WTC11 (cell line): Measurements from ENCODE around the gene CRABP2. TPM values are rescaled to one million over a fixed set of nuclear protein-coding genes. Genes with fewer than 3 reads are reported as not detected.

Source experiments
- ATAC-seq: fragments of 200-7000 bp; cut with Tn5 transposase; 2 replicates; pipeline ENCODE4 v1.10.0; 2021; ENCODE audit warnings: mild to moderate bottlenecking, moderate library complexity
- CTCF ChIA-PET: fragments of 300-600 bp; sonication (Branson Sonifier 250); formaldehyde crosslinking; loops from one replicate; lab custom pipeline; 2021; ENCODE audit warnings: antibody characterized with exemption; lab: Charles Lee
- POLR2A ChIA-PET: fragments of 350-600 bp; sonication (Branson Sonifier 250); formaldehyde crosslinking; loops from one replicate; lab custom pipeline; 2021; ENCODE audit warnings: antibody characterized with exemption; lab: Charles Lee
- DNase-seq: peaks from one replicate; pipeline ENCODE4 v3.0.0; 2021; ENCODE audit warnings: low spot score
- H3K27ac Mint-ChIP-seq: 2 replicates; pipeline ENCODE4 v1.8.0; 2021; ENCODE audit warnings: mixed read lengths
- H3K27me3 Mint-ChIP-seq: 2 replicates; pipeline ENCODE4 v1.8.0; 2021; ENCODE audit warnings: low read depth, mild to moderate bottlenecking, moderate library complexity, mixed read lengths
- H3K36me3 Mint-ChIP-seq: 2 replicates; pipeline ENCODE4 v1.8.0; 2021; ENCODE audit warnings: mixed read lengths
- H3K4me1 Mint-ChIP-seq: 2 replicates; pipeline ENCODE4 v1.8.0; 2022; ENCODE audit warnings: mixed read lengths
- H3K4me3 Mint-ChIP-seq: 2 replicates; pipeline ENCODE4 v1.8.0; 2021; ENCODE audit warnings: mild to moderate bottlenecking, moderate library complexity, mixed read lengths
- H3K9me3 Mint-ChIP-seq: 2 replicates; pipeline ENCODE4 v1.8.0; 2021; ENCODE audit warnings: mixed read lengths
- ATF1 ChIP-seq: sonication (generic); formaldehyde crosslinking; IDR thresholded peaks from 2 replicates; pipeline ENCODE4 v1.8.1; 2023; ENCODE audit warnings: mild to moderate bottlenecking, moderate library complexity, missing genetic modification reagents
- ESRRA ChIP-seq: sonication (generic); formaldehyde crosslinking; IDR thresholded peaks from 2 replicates; pipeline ENCODE4 v1.8.1; 2022; ENCODE audit warnings: mild to moderate bottlenecking, missing genetic modification reagents, borderline replicate concordance
- ETV6 ChIP-seq: sonication (generic); formaldehyde crosslinking; IDR thresholded peaks from 2 replicates; pipeline ENCODE4 v1.8.1; 2022; ENCODE audit warnings: mild to moderate bottlenecking, missing genetic modification reagents
- FOXK1 ChIP-seq: sonication (generic); formaldehyde crosslinking; IDR thresholded peaks from 2 replicates; pipeline ENCODE4 v1.8.0; 2022; ENCODE audit warnings: mild to moderate bottlenecking, moderate library complexity, missing genetic modification reagents
- FOXP1 ChIP-seq: sonication (generic); formaldehyde crosslinking; IDR thresholded peaks from 2 replicates; pipeline ENCODE4 v1.8.0; 2022; ENCODE audit warnings: missing genetic modification reagents, mild to moderate bottlenecking, moderate library complexity, borderline replicate concordance
- NFATC4 ChIP-seq: fragments of 250-450 bp; sonication (Bioruptor Pico); IDR thresholded peaks from 2 replicates; pipeline ENCODE4 v1.9.0; 2021; ENCODE audit warnings: mild to moderate bottlenecking
- SP1 ChIP-seq: sonication (generic); formaldehyde crosslinking; conservative IDR thresholded peaks from 2 replicates; pipeline ENCODE4 v1.8.1; 2022; ENCODE audit warnings: missing genetic modification reagents
- TEAD1 ChIP-seq: sonication (generic); formaldehyde crosslinking; IDR thresholded peaks from 2 replicates; pipeline ENCODE4 v1.8.0; 2022; ENCODE audit warnings: mild to moderate bottlenecking, missing genetic modification reagents
- ZNF121 ChIP-seq: sonication (generic); formaldehyde crosslinking; IDR thresholded peaks from 2 replicates; pipeline ENCODE4 v1.8.0; 2023; ENCODE audit warnings: missing genetic modification reagents
- ZNF263 ChIP-seq: sonication (generic); formaldehyde crosslinking; IDR thresholded peaks from 2 replicates; pipeline ENCODE4 v1.8.1; 2022; ENCODE audit warnings: low read depth, mild to moderate bottlenecking, moderate library complexity, missing genetic modification reagents
- ZNF317 ChIP-seq: sonication (generic); formaldehyde crosslinking; IDR thresholded peaks from 2 replicates; pipeline ENCODE4 v1.8.1; 2023; ENCODE audit warnings: low read depth, mild to moderate bottlenecking, moderate library complexity, missing genetic modification reagents, borderline replicate concordance
- total RNA-seq: library from RNA; stranded (reverse); gene quantifications from 3 replicates; pipeline ENCODE4 v1.2.3, GENCODE V29; 2021
- TF ChIP-seq, protein P1 (sequence below): fragments of 250-450 bp; sonication (Bioruptor Pico); conservative IDR thresholded peaks from 2 replicates; pipeline ENCODE4 v1.9.0; 2021; ENCODE audit warnings: mild to moderate bottlenecking
- TF ChIP-seq, protein P2 (sequence below): fragments of 250-450 bp; sonication (Bioruptor Pico); IDR thresholded peaks from 2 replicates; pipeline ENCODE4 v1.9.0; 2021; ENCODE audit warnings: mild to moderate bottlenecking, borderline replicate concordance
- TF ChIP-seq, protein P3 (sequence below): sonication (generic); formaldehyde crosslinking; IDR thresholded peaks from 2 replicates; pipeline ENCODE4 v1.8.0; 2022; ENCODE audit warnings: mild to moderate bottlenecking, missing genetic modification reagents
- TF ChIP-seq, protein P4 (sequence below): sonication (generic); formaldehyde crosslinking; IDR thresholded peaks from 2 replicates; pipeline ENCODE4 v1.8.0; 2023; ENCODE audit warnings: mild to moderate bottlenecking, missing genetic modification reagents
- TF ChIP-seq, protein P5 (sequence below): sonication (generic); formaldehyde crosslinking; IDR thresholded peaks from 2 replicates; pipeline ENCODE4 v1.8.1; 2023; ENCODE audit warnings: mild to moderate bottlenecking, missing genetic modification reagents

Gene CRABP2
- total RNA-seq, 1 experiment from 2014 or later, result 135 TPM

DNA sequence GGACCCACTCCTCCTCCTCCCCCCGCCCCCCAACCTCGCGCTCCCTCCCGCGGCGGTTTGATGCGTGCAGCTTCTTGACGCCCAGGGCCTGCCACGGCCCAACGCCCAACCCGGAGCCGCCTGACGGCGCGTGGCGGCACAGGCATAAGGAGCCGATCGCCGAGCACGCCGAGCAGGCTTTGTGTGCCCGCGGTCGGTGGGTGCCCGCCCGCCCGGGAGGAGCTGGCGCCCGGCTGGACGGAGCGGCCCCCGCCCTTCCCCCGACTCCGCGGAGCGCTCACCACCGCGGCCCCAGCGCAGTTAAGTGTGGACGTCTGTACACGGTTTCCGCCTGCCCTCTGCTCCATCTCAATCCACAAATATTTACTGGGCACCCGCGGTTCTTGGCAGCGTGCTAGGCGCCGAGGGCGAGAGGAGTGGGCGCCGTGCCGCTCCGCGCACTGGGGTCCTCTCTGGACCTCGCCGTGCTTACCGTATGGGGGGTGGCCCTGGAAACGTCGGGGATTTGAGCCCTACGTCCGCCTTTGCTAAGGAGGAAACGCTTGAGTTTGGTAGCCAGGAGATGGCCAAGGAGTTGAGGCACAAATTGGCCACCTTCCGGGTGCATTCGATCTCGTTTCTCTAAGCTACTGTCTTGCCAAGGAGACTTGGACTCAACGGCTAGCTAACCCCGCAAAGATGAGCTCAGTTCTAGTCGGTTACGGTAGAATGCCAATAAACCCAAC is 46.5 kb upstream of the CRABP2 start (continued):
- TF ChIP-seq FOXK1 (CRISPR knock-in tag), result peak; percentile 92
- TF ChIP-seq ZNF121, result no peak
- TF ChIP-seq, protein P1, sequence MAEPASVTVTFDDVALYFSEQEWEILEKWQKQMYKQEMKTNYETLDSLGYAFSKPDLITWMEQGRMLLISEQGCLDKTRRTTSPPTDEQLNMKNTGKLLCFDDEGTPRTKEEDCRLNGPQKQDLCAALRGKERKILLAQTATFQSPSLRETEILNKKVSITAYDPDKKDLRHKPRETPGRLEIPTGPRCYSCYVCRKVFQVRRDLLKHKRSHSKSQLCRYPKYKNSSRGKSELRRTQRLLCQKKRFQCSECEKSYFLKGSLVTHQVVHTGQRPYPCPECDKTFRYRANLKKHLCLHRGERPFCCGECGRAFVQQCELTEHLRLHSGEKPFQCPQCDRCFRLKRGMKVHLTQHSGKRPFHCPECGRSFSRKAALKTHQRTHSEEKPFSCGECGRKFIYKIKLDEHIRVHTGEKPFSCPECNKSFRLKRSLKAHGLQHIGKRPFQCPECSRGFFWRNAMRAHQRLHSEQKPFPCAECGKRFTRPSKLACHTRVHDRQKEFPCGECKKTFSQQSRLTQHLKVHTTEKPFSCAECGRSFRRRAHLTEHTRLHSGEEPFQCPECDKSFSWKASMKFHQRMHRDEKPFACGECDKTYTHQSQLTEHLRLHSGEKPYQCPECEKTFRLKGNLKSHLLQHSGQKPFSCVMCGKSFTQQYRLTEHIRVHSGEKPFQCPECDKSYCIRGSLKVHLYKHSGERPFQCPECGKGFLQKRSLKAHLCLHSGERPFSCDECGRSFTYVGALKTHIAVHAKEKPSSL (CRISPR knock-in tag), result no peak
- TF ChIP-seq TEAD1, result peak; percentile 86
- TF ChIP-seq SP1 (CRISPR knock-in tag), result peak; percentile 73; the same call in 1 of the 2 replicates
- peak; percentile 54; the same call in 1 of the 2 replicates for TF ChIP-seq FOXP1 (CRISPR knock-in tag)
- TF ChIP-seq, protein P2, sequence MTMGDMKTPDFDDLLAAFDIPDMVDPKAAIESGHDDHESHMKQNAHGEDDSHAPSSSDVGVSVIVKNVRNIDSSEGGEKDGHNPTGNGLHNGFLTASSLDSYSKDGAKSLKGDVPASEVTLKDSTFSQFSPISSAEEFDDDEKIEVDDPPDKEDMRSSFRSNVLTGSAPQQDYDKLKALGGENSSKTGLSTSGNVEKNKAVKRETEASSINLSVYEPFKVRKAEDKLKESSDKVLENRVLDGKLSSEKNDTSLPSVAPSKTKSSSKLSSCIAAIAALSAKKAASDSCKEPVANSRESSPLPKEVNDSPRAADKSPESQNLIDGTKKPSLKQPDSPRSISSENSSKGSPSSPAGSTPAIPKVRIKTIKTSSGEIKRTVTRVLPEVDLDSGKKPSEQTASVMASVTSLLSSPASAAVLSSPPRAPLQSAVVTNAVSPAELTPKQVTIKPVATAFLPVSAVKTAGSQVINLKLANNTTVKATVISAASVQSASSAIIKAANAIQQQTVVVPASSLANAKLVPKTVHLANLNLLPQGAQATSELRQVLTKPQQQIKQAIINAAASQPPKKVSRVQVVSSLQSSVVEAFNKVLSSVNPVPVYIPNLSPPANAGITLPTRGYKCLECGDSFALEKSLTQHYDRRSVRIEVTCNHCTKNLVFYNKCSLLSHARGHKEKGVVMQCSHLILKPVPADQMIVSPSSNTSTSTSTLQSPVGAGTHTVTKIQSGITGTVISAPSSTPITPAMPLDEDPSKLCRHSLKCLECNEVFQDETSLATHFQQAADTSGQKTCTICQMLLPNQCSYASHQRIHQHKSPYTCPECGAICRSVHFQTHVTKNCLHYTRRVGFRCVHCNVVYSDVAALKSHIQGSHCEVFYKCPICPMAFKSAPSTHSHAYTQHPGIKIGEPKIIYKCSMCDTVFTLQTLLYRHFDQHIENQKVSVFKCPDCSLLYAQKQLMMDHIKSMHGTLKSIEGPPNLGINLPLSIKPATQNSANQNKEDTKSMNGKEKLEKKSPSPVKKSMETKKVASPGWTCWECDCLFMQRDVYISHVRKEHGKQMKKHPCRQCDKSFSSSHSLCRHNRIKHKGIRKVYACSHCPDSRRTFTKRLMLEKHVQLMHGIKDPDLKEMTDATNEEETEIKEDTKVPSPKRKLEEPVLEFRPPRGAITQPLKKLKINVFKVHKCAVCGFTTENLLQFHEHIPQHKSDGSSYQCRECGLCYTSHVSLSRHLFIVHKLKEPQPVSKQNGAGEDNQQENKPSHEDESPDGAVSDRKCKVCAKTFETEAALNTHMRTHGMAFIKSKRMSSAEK (CRISPR knock-in tag), result no peak
- TF ChIP-seq ZNF263 (CRISPR knock-in tag), result peak; percentile 96
- peak; percentile 90 for TF ChIP-seq ETV6 (CRISPR knock-in tag)
- TF ChIP-seq ATF1 (CRISPR knock-in tag), result 0 out of 2 replicates have a peak, but pooled peaks have one; percentile 56

DNA sequence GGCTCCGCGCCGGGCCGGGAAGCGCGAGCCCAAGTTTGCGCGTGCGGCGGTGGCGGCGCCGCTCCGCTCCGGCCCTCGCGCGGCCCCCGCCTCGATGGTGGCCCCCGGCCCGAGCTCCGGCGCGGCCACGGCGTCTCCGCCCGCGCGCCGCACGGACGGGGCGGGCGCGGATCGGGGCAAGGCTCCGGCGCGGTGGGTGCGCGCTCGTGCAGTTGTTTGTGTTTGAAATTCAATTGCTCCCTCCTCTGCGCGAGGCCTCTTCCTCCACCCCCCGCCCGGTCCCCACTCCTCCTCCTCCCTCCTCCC is 46.0 kb upstream of the CRABP2 start, which contains the start of gene HDGF:
Gene HDGF, minus strand, starts transcription at position 225 of the 306 bp plus-strand sequence. CDS start 246 bp downstream, outside the sequence.
- H3K27ac Mint-ChIP-seq, result peak within 1 kb of the TSS; percentile 97
- no peaks in the 10 kb centered on the region; the same call in 1 of the 2 replicates for H3K27me3 Mint-ChIP-seq
- 0 out of 2 replicates have a peak, but pooled peaks have one; percentile 6 for TF ChIP-seq ESRRA (CRISPR knock-in tag)
- TF ChIP-seq ZNF317 (CRISPR knock-in tag), result no peak
- DNase-seq (no peak), ATAC-seq (no peak)
- peaks cover 45% of the 10 kb centered on the region for H3K4me1 Mint-ChIP-seq
- POLR2A ChIA-PET, result interaction anchor here (0.7 to 2.3 kb wide), 13 partner anchors 9 to 141 kb away, joined by 3 to 36 read pairs (median 7); partner anchors contain the start of genes CRABP2, ISG20L2, METTL25B and MRPL24
- CTCF ChIA-PET, result interaction anchor here (0.5 to 4.6 kb wide), 19 partner anchors 9 to 173 kb away, joined by 3 to 43 read pairs (median 4); partner anchors contain the start of genes CRABP2, ISG20L2, METTL25B and MRPL24
- H3K36me3 Mint-ChIP-seq, result no peaks in the 10 kb centered on the region
- H3K9me3 Mint-ChIP-seq, result no peaks in the 10 kb centered on the region
- peak within 1 kb of the TSS; percentile 96 for H3K4me3 Mint-ChIP-seq

DNA sequence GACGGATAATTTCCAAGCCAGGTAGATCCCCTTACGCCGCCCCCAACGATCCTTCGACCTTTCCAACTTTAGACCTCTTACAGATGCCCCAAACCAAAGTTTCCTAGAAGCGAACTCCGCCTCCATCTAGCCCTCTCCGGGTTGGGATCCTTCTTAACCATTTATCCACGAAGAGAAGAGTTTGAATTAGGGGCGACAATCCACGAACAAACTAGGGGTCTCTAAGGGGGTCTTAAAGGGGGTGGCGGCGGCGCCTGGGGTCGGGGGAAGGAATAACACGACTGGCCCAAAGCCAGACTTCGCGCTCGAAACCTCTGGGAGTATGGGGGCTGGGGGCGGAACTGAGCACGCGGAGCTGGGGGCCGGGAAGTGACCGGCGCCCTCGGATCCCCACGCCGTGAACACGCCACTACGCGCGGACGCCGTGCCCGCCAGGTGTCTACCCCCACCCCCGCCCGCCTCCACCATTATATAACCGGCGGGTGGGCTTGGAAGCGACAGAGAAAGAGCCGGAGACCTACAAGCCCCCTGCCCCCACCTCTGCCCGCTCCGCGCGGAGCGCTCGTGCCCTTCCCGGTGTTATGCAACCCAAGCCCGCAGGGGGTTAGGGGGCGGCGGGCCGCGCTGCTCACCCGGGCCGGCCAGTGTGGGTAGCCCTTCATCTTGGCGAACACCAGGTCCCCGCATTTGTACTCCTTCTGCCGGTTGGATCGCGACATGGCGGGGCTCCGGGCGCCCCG is 45.5 kb upstream of the CRABP2 start:
- ChIA-PET CTCF (interaction anchor here (0.7 to 4.6 kb wide), 13 partner anchors 10 to 173 kb away, joined by 3 to 43 read pairs (median 6); partner anchors contain the start of genes CRABP2, ISG20L2, METTL25B and MRPL24), POLR2A (interaction anchor here (0.7 to 2.3 kb wide), 12 partner anchors 10 to 142 kb away, joined by 3 to 36 read pairs (median 8); partner anchors contain the start of genes CRABP2, ISG20L2, METTL25B and MRPL24)
- DNase-seq, result peak; percentile 70
- peak overlapping the region; percentile 94; the same call in 1 of the 2 replicates for H3K27ac Mint-ChIP-seq
- H3K4me3 Mint-ChIP-seq, result peak overlapping the region; percentile 94
- H3K27me3 Mint-ChIP-seq, result no peaks in the 10 kb centered on the region; the same call in 1 of the 2 replicates
- 0 out of 2 replicates have a peak, but pooled peaks cover 2% of the 10 kb centered on the region for H3K36me3 Mint-ChIP-seq
- H3K9me3 Mint-ChIP-seq, result no peaks in the 10 kb centered on the region
- no peak for ATAC-seq
- peaks cover 51% of the 10 kb centered on the region for H3K4me1 Mint-ChIP-seq
- TF ChIP-seq, protein P3, sequence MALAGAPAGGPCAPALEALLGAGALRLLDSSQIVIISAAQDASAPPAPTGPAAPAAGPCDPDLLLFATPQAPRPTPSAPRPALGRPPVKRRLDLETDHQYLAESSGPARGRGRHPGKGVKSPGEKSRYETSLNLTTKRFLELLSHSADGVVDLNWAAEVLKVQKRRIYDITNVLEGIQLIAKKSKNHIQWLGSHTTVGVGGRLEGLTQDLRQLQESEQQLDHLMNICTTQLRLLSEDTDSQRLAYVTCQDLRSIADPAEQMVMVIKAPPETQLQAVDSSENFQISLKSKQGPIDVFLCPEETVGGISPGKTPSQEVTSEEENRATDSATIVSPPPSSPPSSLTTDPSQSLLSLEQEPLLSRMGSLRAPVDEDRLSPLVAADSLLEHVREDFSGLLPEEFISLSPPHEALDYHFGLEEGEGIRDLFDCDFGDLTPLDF, result no peak
- TF ChIP-seq, protein P4, sequence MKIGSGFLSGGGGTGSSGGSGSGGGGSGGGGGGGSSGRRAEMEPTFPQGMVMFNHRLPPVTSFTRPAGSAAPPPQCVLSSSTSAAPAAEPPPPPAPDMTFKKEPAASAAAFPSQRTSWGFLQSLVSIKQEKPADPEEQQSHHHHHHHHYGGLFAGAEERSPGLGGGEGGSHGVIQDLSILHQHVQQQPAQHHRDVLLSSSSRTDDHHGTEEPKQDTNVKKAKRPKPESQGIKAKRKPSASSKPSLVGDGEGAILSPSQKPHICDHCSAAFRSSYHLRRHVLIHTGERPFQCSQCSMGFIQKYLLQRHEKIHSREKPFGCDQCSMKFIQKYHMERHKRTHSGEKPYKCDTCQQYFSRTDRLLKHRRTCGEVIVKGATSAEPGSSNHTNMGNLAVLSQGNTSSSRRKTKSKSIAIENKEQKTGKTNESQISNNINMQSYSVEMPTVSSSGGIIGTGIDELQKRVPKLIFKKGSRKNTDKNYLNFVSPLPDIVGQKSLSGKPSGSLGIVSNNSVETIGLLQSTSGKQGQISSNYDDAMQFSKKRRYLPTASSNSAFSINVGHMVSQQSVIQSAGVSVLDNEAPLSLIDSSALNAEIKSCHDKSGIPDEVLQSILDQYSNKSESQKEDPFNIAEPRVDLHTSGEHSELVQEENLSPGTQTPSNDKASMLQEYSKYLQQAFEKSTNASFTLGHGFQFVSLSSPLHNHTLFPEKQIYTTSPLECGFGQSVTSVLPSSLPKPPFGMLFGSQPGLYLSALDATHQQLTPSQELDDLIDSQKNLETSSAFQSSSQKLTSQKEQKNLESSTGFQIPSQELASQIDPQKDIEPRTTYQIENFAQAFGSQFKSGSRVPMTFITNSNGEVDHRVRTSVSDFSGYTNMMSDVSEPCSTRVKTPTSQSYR (CRISPR knock-in tag), result 0 out of 2 replicates have a peak, but pooled peaks have one; percentile 34
- no peak for TF ChIP-seq NFATC4
- TF ChIP-seq, protein P5, sequence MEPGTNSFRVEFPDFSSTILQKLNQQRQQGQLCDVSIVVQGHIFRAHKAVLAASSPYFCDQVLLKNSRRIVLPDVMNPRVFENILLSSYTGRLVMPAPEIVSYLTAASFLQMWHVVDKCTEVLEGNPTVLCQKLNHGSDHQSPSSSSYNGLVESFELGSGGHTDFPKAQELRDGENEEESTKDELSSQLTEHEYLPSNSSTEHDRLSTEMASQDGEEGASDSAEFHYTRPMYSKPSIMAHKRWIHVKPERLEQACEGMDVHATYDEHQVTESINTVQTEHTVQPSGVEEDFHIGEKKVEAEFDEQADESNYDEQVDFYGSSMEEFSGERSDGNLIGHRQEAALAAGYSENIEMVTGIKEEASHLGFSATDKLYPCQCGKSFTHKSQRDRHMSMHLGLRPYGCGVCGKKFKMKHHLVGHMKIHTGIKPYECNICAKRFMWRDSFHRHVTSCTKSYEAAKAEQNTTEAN (CRISPR knock-in tag), result no peak
